Naive B cell (primary cell): ENCODE results near the gene FLNB. TPM values are rescaled to one million over a fixed set of nuclear protein-coding genes. Genes with fewer than 3 reads are reported as not detected.

Source experiments
- ATAC-seq, 2 donors: fragments of 150-1000 bp; cut with Tn5 transposase; 2 replicates each; pipeline ENCODE4 v1.10.0; 2021; ENCODE audit warnings: low read depth in 2 of 2, mild to moderate bottlenecking in 2 of 2, moderate library complexity in 2 of 2
- DNase-seq: peaks from one replicate; pipeline ENCODE4 v3.0.0; 2022
- H3K27ac Mint-ChIP-seq, 6 donors: one replicate each; pipeline ENCODE4 v1.8.0; 2020 to 2022; ENCODE audit warnings: mild to moderate bottlenecking in 6 of 6, mixed read lengths in 6 of 6, moderate library complexity in 5 of 6, inconsistent platforms in 2 of 6
- H3K27me3 Mint-ChIP-seq, 3 donors: one replicate each; pipeline ENCODE4 v1.8.0; 2021 to 2022; ENCODE audit warnings: mixed read lengths in 3 of 3, mild to moderate bottlenecking in 1 of 3
- H3K36me3 Mint-ChIP-seq, 2 donors: one replicate each; pipeline ENCODE4 v1.8.0; 2020 to 2022; ENCODE audit warnings: mixed read lengths in 2 of 2, inconsistent platforms in 1 of 2, mild to moderate bottlenecking in 1 of 2
- H3K4me1 Mint-ChIP-seq, 3 donors: one replicate each; pipeline ENCODE4 v1.8.0; 2020 to 2022; ENCODE audit warnings: mixed read lengths in 3 of 3, inconsistent platforms in 1 of 3, mild to moderate bottlenecking in 1 of 3, moderate library complexity in 1 of 3
- H3K4me3 Mint-ChIP-seq, 8 donors: one replicate each; pipeline ENCODE4 v1.8.0; 2020 to 2022; ENCODE audit warnings: mild to moderate bottlenecking in 8 of 8, mixed read lengths in 8 of 8, moderate library complexity in 8 of 8, inconsistent platforms in 2 of 8
- H3K9me3 Mint-ChIP-seq, 7 donors: one replicate each; pipeline ENCODE4 v1.8.0; 2020 to 2022; ENCODE audit warnings: mixed read lengths in 7 of 7, mild to moderate bottlenecking in 5 of 7, inconsistent platforms in 2 of 7, moderate library complexity in 1 of 7
- polyA plus RNA-seq, 6 donors: library from polyadenylated mRNA; unstranded; fragments of 300-500 nt; fragmentation: Illumina TruSeq; gene quantifications; one replicate each; pipeline ENCODE4 v1.2.3, GENCODE V29; 2021; ENCODE audit warnings: low read depth in 6 of 6

The FLNB gene
- polyA plus RNA-seq, 6 donors from 2014 or later = 3.2 to 14.6 (median 9.7) TPM

- Mint-ChIP-seq H3K4me3 (no peak overlapping the region), H3K36me3 (peaks cover 23 to 34% of the 10 kb centered on the region in 2 donors), H3K27me3 (no peaks in the 10 kb centered on the region), H3K4me1 (no peaks in the 10 kb centered on the region), H3K9me3 (no peaks in the 10 kb centered on the region), H3K27ac (peak overlapping the region in 2 of 6 donors; percentile 37 to 65)
- DNase-seq (no peak), ATAC-seq (no peak)
Measured at GRCh38 chr3:58153371-58153770, 145.1 kb downstream of the FLNB start.

DNA sequence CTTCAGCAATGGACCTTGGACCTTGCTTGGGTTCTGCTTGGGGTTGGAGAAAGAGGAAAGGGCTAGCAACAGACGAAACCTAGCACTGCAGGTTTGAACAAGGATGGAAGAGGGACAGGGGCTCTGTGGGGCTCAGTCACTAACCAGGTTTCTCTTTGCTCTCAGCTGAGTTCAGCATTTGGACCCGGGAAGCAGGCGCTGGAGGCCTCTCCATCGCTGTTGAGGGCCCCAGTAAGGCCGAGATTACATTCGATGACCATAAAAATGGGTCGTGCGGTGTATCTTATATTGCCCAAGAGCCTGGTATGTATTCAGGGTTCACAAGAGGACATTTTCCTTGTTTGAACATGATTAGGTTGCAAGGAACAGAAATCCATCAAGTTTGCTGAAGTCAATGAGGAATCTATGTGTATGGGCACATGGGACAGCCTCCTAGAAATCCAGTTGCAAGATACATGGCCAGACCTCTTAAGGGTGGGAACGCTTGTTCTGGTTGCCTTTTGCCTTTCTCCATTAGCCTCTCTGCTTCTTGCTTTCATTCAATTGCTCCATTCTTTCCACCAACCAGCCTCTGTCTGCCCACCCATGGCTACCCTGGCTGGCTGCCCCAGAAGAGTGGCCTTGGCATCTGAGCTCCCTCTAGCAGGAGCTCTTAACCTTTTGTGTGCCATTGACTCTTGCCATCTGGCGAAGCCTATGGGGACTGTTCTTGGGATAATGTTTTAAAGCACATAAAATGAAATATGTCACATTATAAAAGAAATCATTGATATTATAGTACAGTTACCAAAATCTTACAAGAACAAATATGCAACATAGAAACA is 146.6 kb downstream of the FLNB start:
- Mint-ChIP-seq H3K36me3 (peaks cover 8 to 22% of the 10 kb centered on the region in 2 donors), H3K27me3 (no peaks in the 10 kb centered on the region), H3K4me3 (no peak overlapping the region), H3K9me3 (no peaks in the 10 kb centered on the region), H3K4me1 (no peaks in the 10 kb centered on the region), H3K27ac (peak overlapping the region in 2 of 6 donors; percentile 35 to 58)
- DNase-seq = no peak
- ATAC-seq = no peak

GRCh38 chr3:58155838-58156237 is 147.6 kb downstream of the FLNB start:
- Mint-ChIP-seq H3K27ac (peak overlapping the region in 1 of 6 donors; percentile 47), H3K4me1 (no peaks in the 10 kb centered on the region), H3K27me3 (no peaks in the 10 kb centered on the region), H3K4me3 (no peak overlapping the region), H3K36me3 (peaks cover 11 to 17% of the 10 kb centered on the region in 2 donors), H3K9me3 (peaks cover 0 to under 1% (median 0%) of the 10 kb centered on the region in 7 donors)
- DNase-seq (no peak), ATAC-seq (no peak)

DNA sequence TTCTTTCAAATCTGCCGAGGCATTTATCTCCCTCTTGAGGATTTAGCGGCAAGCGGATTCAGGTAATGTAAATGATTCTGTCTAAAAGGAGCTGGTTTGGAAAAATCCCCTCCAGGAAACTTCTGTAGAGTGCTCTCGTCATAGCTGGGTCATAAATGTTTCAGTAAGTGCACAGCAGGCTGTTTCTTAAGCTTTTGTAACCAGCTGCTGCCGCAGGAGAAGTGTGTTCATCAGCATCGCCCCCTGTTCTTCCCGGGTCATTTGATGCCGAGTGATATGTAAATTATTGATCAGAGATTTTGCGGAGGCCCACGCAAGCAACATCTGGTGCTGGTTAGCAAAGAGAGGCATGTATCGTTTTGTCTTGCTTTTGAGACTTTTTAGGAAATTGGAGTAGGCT is 149.5 kb downstream of the FLNB start:
- DNase-seq (no peak), ATAC-seq (no peak)
- Mint-ChIP-seq H3K36me3 (peaks cover 14 to 22% of the 10 kb centered on the region in 2 donors), H3K4me1 (no peaks in the 10 kb centered on the region), H3K4me3 (no peak overlapping the region), H3K27ac (peak overlapping the region in 1 of 6 donors; percentile 69), H3K9me3 (peaks cover 0 to 2% (median 0%) of the 10 kb centered on the region in 7 donors), H3K27me3 (no peaks in the 10 kb centered on the region)

DNA sequence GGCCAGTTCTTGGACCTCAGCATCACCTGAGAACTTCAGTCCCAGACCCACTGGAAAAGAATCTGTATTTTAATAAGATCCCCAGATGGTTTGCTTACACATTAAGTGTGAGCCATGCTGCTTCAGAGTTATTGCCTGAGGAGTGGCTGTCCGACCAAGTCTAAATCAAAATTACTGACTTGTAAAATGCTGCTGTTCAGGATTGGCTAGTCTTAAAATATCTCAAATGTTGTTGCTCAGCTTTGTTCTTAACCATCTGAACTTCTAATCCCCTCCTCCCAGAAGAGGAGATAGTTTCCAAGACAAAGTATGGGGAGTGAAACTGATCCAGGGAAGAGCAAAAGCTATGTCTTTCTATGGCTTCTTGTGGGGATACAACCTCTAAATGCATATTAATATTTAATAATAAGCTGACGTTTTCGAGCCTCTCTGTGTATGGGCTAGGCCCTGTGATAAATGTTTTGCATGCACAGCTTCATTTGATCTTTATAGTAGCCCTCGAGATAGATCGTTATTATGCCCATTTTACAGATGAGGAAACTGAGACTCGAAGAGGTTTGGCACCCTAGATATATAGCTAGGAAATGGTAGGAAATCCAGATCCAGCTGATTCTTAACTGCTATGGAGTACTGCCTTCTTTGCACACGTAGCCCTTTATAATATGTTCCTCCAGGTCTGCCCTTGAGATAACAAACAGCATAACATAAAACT is 150.4 kb downstream of the FLNB start:
- H3K4me1 Mint-ChIP-seq = no peaks in the 10 kb centered on the region
- H3K27ac Mint-ChIP-seq = no peak overlapping the region
- no peak for DNase-seq
- peaks cover 17 to 19% of the 10 kb centered on the region in 2 donors for H3K36me3 Mint-ChIP-seq
- no peak for ATAC-seq
- no peak overlapping the region for H3K4me3 Mint-ChIP-seq
- H3K27me3 Mint-ChIP-seq = no peaks in the 10 kb centered on the region
- H3K9me3 Mint-ChIP-seq = peaks cover 0 to 2% (median 0%) of the 10 kb centered on the region in 7 donors

DNA sequence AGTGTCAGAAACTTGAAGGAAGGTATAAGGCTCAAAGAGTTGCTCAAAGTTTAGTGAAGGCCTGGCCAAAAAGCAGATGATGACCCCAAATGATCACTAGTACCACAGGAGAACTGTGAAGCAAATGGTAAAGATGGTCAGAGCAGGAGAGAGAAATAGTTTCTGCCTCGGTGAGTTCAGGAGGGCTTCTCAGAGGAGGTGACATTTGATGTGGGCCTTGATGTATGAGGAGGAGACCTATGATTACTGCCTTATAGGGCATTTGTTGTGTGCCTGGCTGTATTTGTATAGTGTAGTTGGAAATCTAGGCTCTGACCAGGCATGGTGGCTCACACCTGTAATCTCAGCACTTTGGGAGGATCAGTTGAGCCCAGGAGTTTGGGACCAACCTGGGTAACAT is 152.2 kb downstream of the FLNB start:
- peak overlapping the region in 1 of 6 donors; percentile 5 for H3K27ac Mint-ChIP-seq
- ATAC-seq (no peak), DNase-seq (no peak)
- no peaks in the 10 kb centered on the region for H3K4me1 Mint-ChIP-seq
- no peak overlapping the region for H3K4me3 Mint-ChIP-seq
- peaks cover 16 to 25% of the 10 kb centered on the region in 2 donors for H3K36me3 Mint-ChIP-seq
- H3K27me3 Mint-ChIP-seq = no peaks in the 10 kb centered on the region
- peaks cover 0 to 2% (median 0%) of the 10 kb centered on the region in 7 donors for H3K9me3 Mint-ChIP-seq

DNA sequence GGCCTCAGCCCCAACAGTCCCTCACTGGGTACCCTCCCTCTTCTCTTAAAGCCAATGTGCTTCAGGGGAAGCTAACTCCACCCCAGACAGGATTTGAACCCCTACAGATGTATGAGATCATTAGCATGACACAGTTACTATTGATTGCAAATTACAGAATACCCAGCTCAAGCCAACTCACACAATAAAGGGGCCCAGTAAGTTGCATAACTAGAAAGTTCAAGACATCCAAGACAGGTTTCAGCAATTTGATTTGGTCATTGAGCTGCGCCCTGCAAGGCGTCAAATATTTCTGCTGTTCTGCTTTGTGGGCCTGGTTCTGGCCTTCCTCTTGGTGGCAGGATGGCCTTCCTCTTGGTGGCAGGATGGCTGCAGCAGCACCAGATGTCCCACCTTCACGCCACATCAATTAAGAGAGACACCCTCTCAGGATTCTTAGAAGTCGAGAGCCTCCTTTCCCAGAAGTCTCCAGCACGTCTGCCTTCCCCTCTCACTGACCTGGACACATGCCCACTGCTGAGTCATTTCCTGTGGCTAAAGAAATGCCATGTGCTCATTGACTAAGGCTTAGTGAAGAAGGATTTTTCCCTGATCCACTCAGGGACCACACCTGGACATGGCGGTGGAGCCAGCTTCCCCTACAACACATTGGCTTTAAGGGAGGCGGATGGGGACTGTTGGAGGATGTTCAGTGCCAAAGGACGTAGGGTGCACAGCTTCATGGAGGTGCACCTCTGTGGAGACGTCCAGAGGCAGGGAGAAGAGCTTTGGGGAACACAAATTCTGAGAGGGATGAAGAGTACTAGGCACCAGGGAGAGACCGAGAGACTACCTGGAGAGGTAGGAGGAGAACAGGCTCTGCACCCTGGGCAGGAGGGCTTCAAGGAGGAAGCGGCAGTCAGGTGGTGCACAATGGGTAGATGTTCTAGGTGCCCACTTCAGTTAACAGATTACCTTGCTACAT is 153.5 kb downstream of the FLNB start:
- Mint-ChIP-seq H3K4me3 (no peak overlapping the region), H3K4me1 (no peaks in the 10 kb centered on the region)

GRCh38 chr3:58163234-58163633 is 155.0 kb downstream of the FLNB start:
- Mint-ChIP-seq H3K36me3 (peaks cover 16 to 20% of the 10 kb centered on the region in 2 donors), H3K27me3 (no peaks in the 10 kb centered on the region), H3K4me3 (peak overlapping the region in 1 of 8 donors; percentile 17), H3K4me1 (no peaks in the 10 kb centered on the region), H3K27ac (peak overlapping the region in 1 of 6 donors; percentile 34), H3K9me3 (peaks cover 0 to 2% (median 0%) of the 10 kb centered on the region in 7 donors)
- DNase-seq (no peak), ATAC-seq (no peak)

More for the DNA sequence above, 153.5 kb downstream of the FLNB start:
- ATAC-seq = no peak
- H3K27ac Mint-ChIP-seq = peak overlapping the region in 1 of 6 donors; percentile 44
- peaks cover 0 to 2% (median 0%) of the 10 kb centered on the region in 7 donors for H3K9me3 Mint-ChIP-seq
- peaks cover 16 to 25% of the 10 kb centered on the region in 2 donors for H3K36me3 Mint-ChIP-seq
- no peaks in the 10 kb centered on the region for H3K27me3 Mint-ChIP-seq
- no peak for DNase-seq

- Mint-ChIP-seq H3K9me3 (peaks cover 0 to 2% (median 0%) of the 10 kb centered on the region in 7 donors), H3K27me3 (no peaks in the 10 kb centered on the region), H3K36me3 (peaks cover 16 to 20% of the 10 kb centered on the region in 2 donors), H3K4me3 (no peak overlapping the region), H3K27ac (peak overlapping the region in 1 of 6 donors; percentile 36), H3K4me1 (no peaks in the 10 kb centered on the region)
- no peak for ATAC-seq
- no peak for DNase-seq
Measured at GRCh38 chr3:58164199-58164879, 156.1 kb downstream of the FLNB start.

GRCh38 chr3:58164906-58165821 is 156.9 kb downstream of the FLNB start:
- H3K4me1 Mint-ChIP-seq = no peaks in the 10 kb centered on the region

DNA sequence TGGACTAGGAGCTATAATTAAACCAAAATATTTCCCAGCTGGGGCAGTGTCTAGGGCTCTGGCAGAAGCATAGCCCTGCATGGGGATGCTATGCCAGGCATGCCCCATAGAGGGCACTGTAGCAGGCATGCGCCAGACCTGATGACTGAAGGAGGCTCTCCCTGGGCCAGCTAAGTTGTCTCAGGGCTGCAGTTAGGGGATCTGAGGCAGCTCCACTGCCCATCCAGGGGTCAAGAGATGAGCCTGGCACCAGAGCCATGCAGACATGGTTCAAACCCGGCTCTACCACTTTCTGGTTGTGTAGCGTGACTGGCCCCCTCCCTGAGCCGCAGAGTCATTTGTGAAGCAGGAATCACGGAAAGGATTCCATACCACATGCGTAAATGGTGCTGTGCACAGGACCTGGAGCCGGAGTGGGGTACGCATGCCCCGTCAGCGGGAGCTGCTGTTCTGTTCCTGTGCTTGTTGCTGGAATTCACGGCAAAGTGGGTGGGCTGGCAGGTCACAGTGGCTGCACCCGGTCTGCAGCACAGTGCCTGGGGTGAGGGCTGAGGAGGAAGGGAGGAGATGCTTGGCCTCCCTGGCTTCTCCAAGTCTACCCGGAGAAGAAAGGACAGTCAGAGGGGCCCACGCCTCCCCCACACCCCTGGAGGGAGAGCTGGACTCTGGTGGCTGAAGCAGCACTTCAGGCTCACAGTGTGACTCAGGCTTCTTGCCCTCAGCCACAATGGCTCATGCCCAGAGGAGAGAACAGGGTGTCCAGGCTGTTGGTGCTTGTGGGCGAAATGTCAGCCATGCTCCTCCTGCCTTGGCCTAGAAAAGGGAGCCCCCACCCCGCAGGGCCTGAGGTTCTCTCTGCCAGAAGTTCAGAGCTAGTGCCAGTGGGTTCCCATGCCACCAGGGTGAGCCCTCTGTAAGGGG is 159.5 kb downstream of the FLNB start:
- Mint-ChIP-seq H3K36me3 (peaks cover 0 to 11% of the 10 kb centered on the region in 2 donors), H3K4me1 (no peaks in the 10 kb centered on the region), H3K4me3 (no peak overlapping the region), H3K27me3 (no peaks in the 10 kb centered on the region), H3K27ac (peak overlapping the region in 1 of 6 donors; percentile 47), H3K9me3 (no peaks in the 10 kb centered on the region)
- DNase-seq (peak; percentile 20), ATAC-seq (peak; percentile 66 to 68)

More at GRCh38 chr3:58164906-58165821, 156.9 kb downstream of the FLNB start:
- H3K9me3 Mint-ChIP-seq = peaks cover 0 to 2% (median 0%) of the 10 kb centered on the region in 7 donors
- ATAC-seq = no peak
- peaks cover 16 to 19% of the 10 kb centered on the region in 2 donors for H3K36me3 Mint-ChIP-seq
- no peaks in the 10 kb centered on the region for H3K27me3 Mint-ChIP-seq
- no peak overlapping the region for H3K4me3 Mint-ChIP-seq
- peak overlapping the region in 1 of 6 donors; percentile 67 for H3K27ac Mint-ChIP-seq
- no peak for DNase-seq
